ENCODE data around the gene NTS. TPM values are rescaled to one million over a fixed set of nuclear protein-coding genes. Genes with fewer than 3 reads are reported as not detected.

Gene NTS
- total and polyA plus RNA-seq, 2 donors from 2014 or later: 0.54 to 0.82 TPM

GRCh38 chr12:85877459-85877858 is 3.4 kb downstream of the NTS start:
- H3K9me3 ChIP-seq (ENCODE audit: control insufficient read depth in 2 of 3, insufficient read depth in 1 of 3, low read length in 3 of 3): no peaks in the 10 kb centered on the region
- no peak for TF ChIP-seq CTCF (IDR thresholded peaks at IDR 0.05; ENCODE audit: borderline replicate concordance, extremely low read depth, insufficient read depth)
- H3K27ac ChIP-seq (ENCODE audit: low read depth in 2 of 2, low read length in 2 of 2): no peak overlapping the region
- no peak for FAIRE-seq
- no peak overlapping the region for H3K4me3 ChIP-seq (ENCODE audit: low read length in 3 of 3)
- H3K4me1 ChIP-seq (ENCODE audit: control insufficient read depth in 2 of 3, insufficient read depth in 2 of 3, low read depth in 1 of 3, low read length in 3 of 3): no peaks in the 10 kb centered on the region
- no peak overlapping the region for H3K9ac ChIP-seq (ENCODE audit: low read length in 3 of 3)
- no peaks in the 10 kb centered on the region for H3K27me3 ChIP-seq (ENCODE audit: control insufficient read depth, insufficient read depth, low read length)
- intact Hi-C loops (cut with DNase I): loop anchor here (10.0 kb wide), 1 partner anchor 403 kb away; no protein-coding TSS in a partner anchor
- no peaks in the 10 kb centered on the region for H3K36me3 ChIP-seq (ENCODE audit: control insufficient read depth in 2 of 3, insufficient read depth in 3 of 3, low read length in 3 of 3)
- no peak for DNase-seq

GRCh38 chr12:85883763-85884162 is 9.7 kb downstream of the NTS start:
- Histone ChIP-seq H3K27me3 (ENCODE audit: control insufficient read depth, insufficient read depth, low read length) (no peaks in the 10 kb centered on the region), H3K27ac (ENCODE audit: low read depth in 2 of 2, low read length in 2 of 2) (no peak overlapping the region), H3K9me3 (ENCODE audit: control insufficient read depth in 2 of 3, insufficient read depth in 1 of 3, low read length in 3 of 3) (no peaks in the 10 kb centered on the region), H3K4me1 (ENCODE audit: control insufficient read depth in 2 of 3, insufficient read depth in 2 of 3, low read depth in 1 of 3, low read length in 3 of 3) (no peaks in the 10 kb centered on the region), H3K9ac (ENCODE audit: low read length in 3 of 3) (no peak overlapping the region), H3K4me3 (ENCODE audit: low read length in 3 of 3) (no peak overlapping the region), H3K36me3 (ENCODE audit: control insufficient read depth in 2 of 3, insufficient read depth in 3 of 3, low read length in 3 of 3) (no peaks in the 10 kb centered on the region)
- DNase-seq: no peak
- FAIRE-seq: no peak
- intact Hi-C loops (cut with DNase I): no loop called here
- no peak for TF ChIP-seq CTCF (IDR thresholded peaks at IDR 0.05; ENCODE audit: borderline replicate concordance, extremely low read depth, insufficient read depth)

GRCh38 chr12:85894653-85895052 is 20.6 kb downstream of the NTS start:
- no peak overlapping the region for H3K27ac ChIP-seq (ENCODE audit: low read depth in 2 of 2, low read length in 2 of 2)
- no peaks in the 10 kb centered on the region for H3K4me1 ChIP-seq (ENCODE audit: control insufficient read depth in 2 of 3, insufficient read depth in 2 of 3, low read depth in 1 of 3, low read length in 3 of 3)
- FAIRE-seq (no peak), DNase-seq (no peak)
- TF ChIP-seq CTCF (IDR thresholded peaks at IDR 0.05; ENCODE audit: borderline replicate concordance, extremely low read depth, insufficient read depth): no peak
- intact Hi-C loops (cut with DNase I): no loop called here
- H3K9ac ChIP-seq (ENCODE audit: low read length in 3 of 3): no peak overlapping the region
- H3K4me3 ChIP-seq (ENCODE audit: low read length in 3 of 3): no peak overlapping the region
- H3K27me3 ChIP-seq (ENCODE audit: control insufficient read depth, insufficient read depth, low read length): no peaks in the 10 kb centered on the region
- H3K9me3 ChIP-seq (ENCODE audit: control insufficient read depth in 2 of 3, insufficient read depth in 1 of 3, low read length in 3 of 3): no peaks in the 10 kb centered on the region
- H3K36me3 ChIP-seq (ENCODE audit: control insufficient read depth in 2 of 3, insufficient read depth in 3 of 3, low read length in 3 of 3): no peaks in the 10 kb centered on the region

GRCh38 chr12:85920324-85920947 is 46.3 kb downstream of the NTS start:
- Histone ChIP-seq H3K4me1 (ENCODE audit: control insufficient read depth in 2 of 3, insufficient read depth in 2 of 3, low read depth in 1 of 3, low read length in 3 of 3) (no peaks in the 10 kb centered on the region), H3K27me3 (ENCODE audit: control insufficient read depth, insufficient read depth, low read length) (no peaks in the 10 kb centered on the region), H3K9me3 (ENCODE audit: control insufficient read depth in 2 of 3, insufficient read depth in 1 of 3, low read length in 3 of 3) (no peaks in the 10 kb centered on the region), H3K27ac (ENCODE audit: low read depth in 2 of 2, low read length in 2 of 2) (no peak overlapping the region), H3K4me3 (ENCODE audit: low read length in 3 of 3) (no peak overlapping the region), H3K36me3 (ENCODE audit: control insufficient read depth in 2 of 3, insufficient read depth in 3 of 3, low read length in 3 of 3) (no peaks in the 10 kb centered on the region), H3K9ac (ENCODE audit: low read length in 3 of 3) (no peak overlapping the region)
- DNase-seq (peak in 2 of 5 donors; percentile 50 to 57), FAIRE-seq (peak; percentile 76)
- peak; percentile 45 for TF ChIP-seq CTCF (IDR thresholded peaks at IDR 0.05; ENCODE audit: borderline replicate concordance, extremely low read depth, insufficient read depth)
- intact Hi-C loops (cut with DNase I): no loop called here

Data from kidney (tissue), 14 donors.